AG09319 (cell line): ENCODE measurements around the gene CHMP1A.
"Not testable (repeated sequence)": the region's sequence is repeated elsewhere in the genome, so short reads cannot be mapped to it uniquely, and the experiment has no call there.

Source experiments
- DNase-seq: peaks from one replicate; pipeline ENCODE4 v3.0.0-alpha.2; 2010; ENCODE audit warnings: low read depth; ENCODE audit errors: extremely low read depth
- TF ChIP-seq, protein P1 (sequence below): IDR thresholded peaks from 2 replicates; pipeline ENCODE4 v1.5.1; 2011; ENCODE audit warnings: low read depth, mild to moderate bottlenecking, inconsistent platforms, low read length, moderate library complexity

CHMP1A gene

DNA sequence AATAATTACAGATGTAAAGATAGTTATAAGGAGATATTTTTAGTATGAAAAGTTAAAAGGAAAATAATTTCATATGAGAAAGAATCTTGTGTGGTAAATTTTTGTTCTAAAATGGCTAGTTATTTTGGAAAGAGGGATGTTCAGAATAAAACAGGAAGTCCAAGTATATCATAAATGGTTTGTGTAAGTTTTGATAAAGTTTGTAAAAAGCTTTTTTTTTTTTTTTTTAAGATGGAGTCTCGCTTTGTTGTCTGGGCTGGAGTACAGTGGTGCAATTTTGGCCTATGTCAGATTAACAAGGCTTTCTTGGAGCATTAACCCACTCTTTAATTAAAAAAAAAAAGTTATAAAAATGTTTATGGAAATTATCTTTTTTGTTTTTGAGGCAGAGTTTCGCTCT, 20.8 kb upstream of the CHMP1A start:
- TF ChIP-seq, protein P1, sequence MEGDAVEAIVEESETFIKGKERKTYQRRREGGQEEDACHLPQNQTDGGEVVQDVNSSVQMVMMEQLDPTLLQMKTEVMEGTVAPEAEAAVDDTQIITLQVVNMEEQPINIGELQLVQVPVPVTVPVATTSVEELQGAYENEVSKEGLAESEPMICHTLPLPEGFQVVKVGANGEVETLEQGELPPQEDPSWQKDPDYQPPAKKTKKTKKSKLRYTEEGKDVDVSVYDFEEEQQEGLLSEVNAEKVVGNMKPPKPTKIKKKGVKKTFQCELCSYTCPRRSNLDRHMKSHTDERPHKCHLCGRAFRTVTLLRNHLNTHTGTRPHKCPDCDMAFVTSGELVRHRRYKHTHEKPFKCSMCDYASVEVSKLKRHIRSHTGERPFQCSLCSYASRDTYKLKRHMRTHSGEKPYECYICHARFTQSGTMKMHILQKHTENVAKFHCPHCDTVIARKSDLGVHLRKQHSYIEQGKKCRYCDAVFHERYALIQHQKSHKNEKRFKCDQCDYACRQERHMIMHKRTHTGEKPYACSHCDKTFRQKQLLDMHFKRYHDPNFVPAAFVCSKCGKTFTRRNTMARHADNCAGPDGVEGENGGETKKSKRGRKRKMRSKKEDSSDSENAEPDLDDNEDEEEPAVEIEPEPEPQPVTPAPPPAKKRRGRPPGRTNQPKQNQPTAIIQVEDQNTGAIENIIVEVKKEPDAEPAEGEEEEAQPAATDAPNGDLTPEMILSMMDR: no peak

DNA sequence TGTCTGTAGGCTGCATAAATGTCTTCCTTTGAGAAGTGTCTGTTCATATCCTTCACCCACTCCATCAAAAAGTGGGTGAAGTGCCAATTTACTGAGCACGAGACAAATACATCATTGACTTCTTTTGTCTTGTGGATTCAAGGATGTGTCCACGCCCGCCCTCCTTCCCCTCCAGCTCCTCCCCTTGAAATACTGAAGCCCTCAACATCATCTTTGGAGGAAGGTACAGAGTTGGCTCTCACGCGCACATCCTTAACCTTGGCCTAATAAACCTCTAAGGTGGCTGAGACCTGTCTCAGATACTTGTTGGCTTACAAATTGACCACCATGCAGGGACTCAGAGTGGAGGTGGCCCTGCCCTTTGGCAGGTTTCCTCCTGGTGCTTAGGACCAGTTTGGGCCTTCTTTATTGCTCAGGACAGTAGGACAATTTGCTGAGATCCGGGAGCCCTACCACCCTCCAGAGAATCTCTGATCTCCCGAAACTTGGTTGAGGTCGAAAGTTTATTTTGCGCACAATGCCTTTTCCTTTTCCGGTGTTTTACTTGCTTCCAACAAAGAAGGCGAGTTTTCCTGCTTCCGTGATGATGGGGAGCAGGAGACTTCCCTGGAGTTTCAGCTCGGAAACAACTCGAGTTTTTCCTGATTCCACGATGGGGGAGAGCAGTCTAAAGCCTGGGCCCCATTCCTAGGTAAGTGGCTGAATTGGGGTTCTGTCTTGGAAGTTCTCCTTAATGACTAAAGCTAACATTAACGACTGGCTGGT, 14.9 kb upstream of the CHMP1A start:
- no peak for DNase-seq

More for the DNA sequence above, 20.8 kb upstream of the CHMP1A start:
- no peak for DNase-seq

DNA sequence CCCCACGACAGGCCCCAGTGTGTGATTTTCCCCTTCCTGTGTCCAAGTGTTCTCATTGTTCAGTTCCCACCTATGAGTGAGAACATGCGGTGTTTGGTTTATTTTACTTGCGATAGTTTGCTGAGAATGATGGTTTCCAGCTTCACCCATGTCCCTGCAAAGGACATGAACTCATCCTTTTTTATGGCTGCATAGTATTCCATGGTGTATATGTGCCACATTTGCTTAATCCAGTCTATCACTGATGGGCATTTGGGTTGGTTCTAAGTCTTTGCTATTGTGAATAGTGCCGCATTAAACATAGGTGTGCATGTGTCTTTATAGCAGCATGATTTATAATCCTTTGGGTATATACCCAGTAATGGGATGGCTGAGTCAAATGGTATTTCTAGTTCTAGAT, 14.1 kb upstream of the CHMP1A start:
- DNase-seq: not testable (repeated sequence)

More for the DNA sequence above, 14.9 kb upstream of the CHMP1A start:
- TF ChIP-seq, protein P1: no peak

DNA sequence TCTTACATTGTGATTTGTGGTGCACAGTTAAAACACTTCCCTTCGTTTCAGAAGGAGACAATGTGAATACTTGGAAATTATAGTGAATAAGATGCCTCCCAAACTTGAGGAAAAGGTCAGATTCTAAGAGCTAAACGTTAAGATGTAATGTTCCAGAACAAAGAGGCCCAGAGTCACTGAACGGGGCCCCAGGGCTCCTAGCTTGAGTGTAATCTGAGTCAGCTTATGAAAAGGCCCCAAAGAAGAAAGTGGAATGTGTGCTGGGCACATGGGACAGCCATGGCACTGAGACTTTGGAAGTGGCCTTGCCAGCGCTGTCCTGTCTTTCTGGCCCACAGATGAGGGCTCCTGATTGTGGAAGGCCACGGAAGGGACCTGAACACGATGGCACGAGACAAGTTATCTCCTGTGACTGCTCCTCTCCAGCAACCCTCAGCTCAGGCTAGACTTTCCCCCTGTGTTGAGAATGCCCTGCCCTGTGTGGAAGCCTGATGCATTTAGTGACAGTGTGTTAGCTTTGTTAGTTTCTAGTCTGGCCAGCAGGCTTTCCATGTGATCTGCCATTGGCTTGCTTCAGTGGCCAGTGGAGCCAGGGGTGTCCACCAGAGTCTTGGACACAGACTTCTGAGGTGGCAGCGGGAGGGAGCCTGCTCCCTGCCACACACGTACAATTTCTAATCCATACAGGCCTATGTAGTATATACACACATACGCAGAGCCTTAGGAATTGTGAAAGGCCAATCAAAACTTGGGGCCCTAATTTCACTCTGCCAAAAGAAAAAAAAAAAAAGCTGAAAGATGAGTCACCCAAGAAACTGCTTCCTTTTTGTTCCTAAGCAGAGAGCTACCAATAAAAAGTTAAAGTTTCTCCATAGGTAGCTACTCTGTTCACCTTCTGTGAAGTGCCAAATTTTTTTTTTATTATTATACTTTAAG, 13.3 kb upstream of the CHMP1A start:
- TF ChIP-seq, protein P1: no peak
- DNase-seq: no peak

DNA sequence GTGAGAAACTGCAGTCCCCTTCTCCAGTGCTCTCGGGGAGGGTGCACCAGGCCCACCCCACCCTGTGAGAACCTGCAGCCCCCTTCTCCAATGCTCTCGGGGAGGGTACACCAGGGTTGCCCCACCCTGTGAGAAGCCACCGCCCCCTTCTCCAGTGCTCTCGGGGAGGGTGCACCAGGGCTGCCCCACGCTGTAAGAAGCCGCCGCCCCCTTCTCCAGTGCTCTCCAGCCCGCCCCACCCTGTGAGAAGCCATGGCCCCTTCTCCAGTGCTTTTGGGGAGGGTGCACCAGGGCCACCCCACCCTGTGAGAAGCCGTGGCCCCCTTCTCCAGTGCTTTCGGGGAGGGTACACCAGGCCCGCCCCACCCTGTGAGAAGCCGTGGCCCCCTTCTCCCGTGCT, 12.2 kb upstream of the CHMP1A start:
- DNase-seq: no peak
- TF ChIP-seq, protein P1: no peak

DNA sequence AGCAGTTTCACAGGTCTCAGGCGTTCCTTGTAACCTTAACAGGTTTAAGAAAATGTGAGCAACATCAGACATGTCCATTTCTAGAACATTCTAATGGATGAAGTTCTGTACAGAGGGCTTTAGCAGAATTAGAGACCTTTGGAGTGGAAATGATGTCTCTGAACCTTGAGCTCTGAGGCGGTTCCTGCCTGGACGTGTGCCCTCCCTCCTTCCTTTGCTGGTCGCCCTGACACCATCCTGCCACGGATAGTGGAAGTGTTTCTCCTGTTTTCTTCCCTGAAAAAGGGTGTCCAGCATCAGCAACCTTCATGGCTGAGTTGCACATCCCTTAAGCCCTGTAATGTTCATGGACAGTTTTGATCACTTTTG, 11.3 kb upstream of the CHMP1A start:
- DNase-seq: no peak
- TF ChIP-seq, protein P1: no peak

DNA sequence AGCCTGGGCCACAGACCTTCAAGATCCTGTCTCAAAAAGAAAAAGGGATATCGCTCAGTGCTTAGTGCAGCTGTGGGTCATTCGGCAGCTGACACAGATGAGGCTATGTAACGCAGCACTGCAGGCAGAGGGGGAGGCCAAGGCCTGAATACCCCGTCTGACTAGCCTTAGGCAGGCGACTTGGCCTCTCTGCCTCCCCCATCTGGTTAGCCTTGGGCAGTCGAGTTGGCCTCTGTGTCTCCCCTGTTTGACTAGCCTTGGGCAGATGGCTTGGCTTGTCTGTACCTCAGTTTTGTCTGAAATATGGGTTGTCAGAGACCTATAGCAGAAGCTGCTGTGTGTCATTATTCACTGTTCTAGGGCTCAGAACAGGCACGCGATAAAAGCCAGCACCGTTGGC, 10.1 kb upstream of the CHMP1A start:
- no peak for DNase-seq
- TF ChIP-seq, protein P1: no peak
